ENCODE results near the gene RPL22L1. TPM values are rescaled to one million over a fixed set of nuclear protein-coding genes. Genes with fewer than 3 reads are reported as not detected.
A peak's percentile ranks its signal among the peaks of the same experiment; 100 is the strongest.

Gene RPL22L1
- total and polyA plus RNA-seq, 4 donors = 21.3 to 252 (median 114) TPM

DNA sequence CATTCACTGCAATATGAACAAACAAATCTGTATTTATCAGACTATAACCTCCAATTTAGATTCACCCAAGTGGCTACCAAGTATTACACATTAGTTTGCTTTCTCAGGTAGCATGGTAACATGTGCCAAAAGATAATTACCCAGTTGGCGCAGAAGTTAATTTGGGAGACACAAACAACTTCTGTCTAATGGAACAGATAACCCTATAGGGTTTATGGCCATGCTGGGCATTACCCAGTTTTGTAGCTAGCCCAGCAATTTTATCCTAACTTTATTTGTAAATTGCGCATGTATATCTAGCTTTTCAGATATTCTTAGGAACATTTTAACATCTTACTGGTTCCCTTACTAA, 780 bp downstream of the RPL22L1 start:
- ATAC-seq (ENCODE audit: insufficient read depth, low FRiP score) (no peak), DNase-seq (peak in 1 of 3 donors; percentile 25)
- WGBS, 2 donors = 20 to 29% methylated on average over 2 of the region's 2 CpGs
- H3K27me3 ChIP-seq (ENCODE audit: control insufficient read depth in 3 of 3, insufficient read depth in 3 of 3, low read length in 2 of 3) = no peaks in the 10 kb centered on the region
- peak overlapping the region; percentile 91 for H3K4me3 ChIP-seq
- peak overlapping the region in 1 of 2 donors; percentile 68 for H3K27ac ChIP-seq (ENCODE audit: low read depth in 1 of 2, low read length in 1 of 2)
- peaks cover 3 to 26% (median 4%) of the 10 kb centered on the region in 5 donors for H3K4me1 ChIP-seq (ENCODE audit: control insufficient read depth in 5 of 5, insufficient read depth in 5 of 5, low read length in 5 of 5)
- H3K9me3 ChIP-seq (ENCODE audit: control insufficient read depth in 4 of 4, insufficient read depth in 3 of 4, low read length in 3 of 4) = no peaks in the 10 kb centered on the region
- H3K36me3 ChIP-seq (ENCODE audit: control insufficient read depth in 4 of 4, insufficient read depth in 4 of 4, low read length in 4 of 4) = peaks cover 11 to 21% (median 17%) of the 10 kb centered on the region in 4 donors
- H3K9ac ChIP-seq (ENCODE audit: insufficient read depth in 1 of 2, low read length in 2 of 2) = peak overlapping the region; percentile 90 to 96
- TF ChIP-seq, protein P1, sequence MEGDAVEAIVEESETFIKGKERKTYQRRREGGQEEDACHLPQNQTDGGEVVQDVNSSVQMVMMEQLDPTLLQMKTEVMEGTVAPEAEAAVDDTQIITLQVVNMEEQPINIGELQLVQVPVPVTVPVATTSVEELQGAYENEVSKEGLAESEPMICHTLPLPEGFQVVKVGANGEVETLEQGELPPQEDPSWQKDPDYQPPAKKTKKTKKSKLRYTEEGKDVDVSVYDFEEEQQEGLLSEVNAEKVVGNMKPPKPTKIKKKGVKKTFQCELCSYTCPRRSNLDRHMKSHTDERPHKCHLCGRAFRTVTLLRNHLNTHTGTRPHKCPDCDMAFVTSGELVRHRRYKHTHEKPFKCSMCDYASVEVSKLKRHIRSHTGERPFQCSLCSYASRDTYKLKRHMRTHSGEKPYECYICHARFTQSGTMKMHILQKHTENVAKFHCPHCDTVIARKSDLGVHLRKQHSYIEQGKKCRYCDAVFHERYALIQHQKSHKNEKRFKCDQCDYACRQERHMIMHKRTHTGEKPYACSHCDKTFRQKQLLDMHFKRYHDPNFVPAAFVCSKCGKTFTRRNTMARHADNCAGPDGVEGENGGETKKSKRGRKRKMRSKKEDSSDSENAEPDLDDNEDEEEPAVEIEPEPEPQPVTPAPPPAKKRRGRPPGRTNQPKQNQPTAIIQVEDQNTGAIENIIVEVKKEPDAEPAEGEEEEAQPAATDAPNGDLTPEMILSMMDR (IDR thresholded peaks at IDR 0.05; ENCODE audit: control extremely low read depth, extremely low read depth) = no peak

DNA sequence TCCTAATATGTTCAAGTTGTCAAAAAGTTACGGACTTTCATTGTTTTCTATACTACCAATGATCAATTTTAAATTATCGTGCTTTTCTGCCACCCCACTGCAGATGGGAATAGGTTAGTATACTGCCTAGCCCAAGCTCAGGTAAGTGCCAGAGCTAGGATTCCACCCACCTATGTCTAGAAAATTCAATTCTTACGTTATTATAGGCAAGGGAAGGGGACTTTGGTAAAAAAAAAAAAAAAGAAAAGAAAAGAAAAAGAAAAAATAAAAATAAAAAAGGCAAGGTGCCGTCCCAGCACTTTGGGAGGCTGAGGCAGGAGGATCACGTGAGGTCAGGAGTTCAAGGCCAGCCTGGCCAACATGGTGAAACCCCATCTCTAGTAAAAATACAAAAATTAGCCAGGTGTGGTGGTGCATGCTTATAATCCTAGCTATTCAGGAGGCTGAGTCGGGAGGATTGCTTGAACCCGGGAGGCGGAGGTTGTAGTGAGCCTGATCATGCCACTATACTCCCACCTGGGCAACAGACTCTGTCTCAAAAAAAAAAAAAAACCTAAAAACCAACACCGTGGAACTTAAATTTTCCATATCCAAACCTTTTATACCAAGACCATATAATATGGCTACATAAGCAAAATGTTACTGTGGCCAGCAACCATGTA, 1.3 kb downstream of the RPL22L1 start:
- WGBS, 2 donors = 72 to 79% methylated on average over 9 of the region's 9 CpGs
- DNase-seq (no peak), ATAC-seq (ENCODE audit: insufficient read depth, low FRiP score) (no peak)
- H3K36me3 ChIP-seq (ENCODE audit: control insufficient read depth in 4 of 4, insufficient read depth in 4 of 4, low read length in 4 of 4) = peaks cover 11 to 21% (median 17%) of the 10 kb centered on the region in 4 donors
- no peaks in the 10 kb centered on the region for H3K27me3 ChIP-seq (ENCODE audit: control insufficient read depth in 3 of 3, insufficient read depth in 3 of 3, low read length in 2 of 3)
- peak overlapping the region in 1 of 2 donors; percentile 68 for H3K27ac ChIP-seq (ENCODE audit: low read depth in 1 of 2, low read length in 1 of 2)
- peaks cover 3 to 26% (median 4%) of the 10 kb centered on the region in 5 donors for H3K4me1 ChIP-seq (ENCODE audit: control insufficient read depth in 5 of 5, insufficient read depth in 5 of 5, low read length in 5 of 5)
- peak overlapping the region in 1 of 2 donors; percentile 90 for H3K9ac ChIP-seq (ENCODE audit: insufficient read depth in 1 of 2, low read length in 2 of 2)
- TF ChIP-seq, protein P1 (IDR thresholded peaks at IDR 0.05; ENCODE audit: control extremely low read depth, extremely low read depth) = no peak
- H3K4me3 ChIP-seq = no peak overlapping the region
- no peaks in the 10 kb centered on the region for H3K9me3 ChIP-seq (ENCODE audit: control insufficient read depth in 4 of 4, insufficient read depth in 3 of 4, low read length in 3 of 4)

DNA sequence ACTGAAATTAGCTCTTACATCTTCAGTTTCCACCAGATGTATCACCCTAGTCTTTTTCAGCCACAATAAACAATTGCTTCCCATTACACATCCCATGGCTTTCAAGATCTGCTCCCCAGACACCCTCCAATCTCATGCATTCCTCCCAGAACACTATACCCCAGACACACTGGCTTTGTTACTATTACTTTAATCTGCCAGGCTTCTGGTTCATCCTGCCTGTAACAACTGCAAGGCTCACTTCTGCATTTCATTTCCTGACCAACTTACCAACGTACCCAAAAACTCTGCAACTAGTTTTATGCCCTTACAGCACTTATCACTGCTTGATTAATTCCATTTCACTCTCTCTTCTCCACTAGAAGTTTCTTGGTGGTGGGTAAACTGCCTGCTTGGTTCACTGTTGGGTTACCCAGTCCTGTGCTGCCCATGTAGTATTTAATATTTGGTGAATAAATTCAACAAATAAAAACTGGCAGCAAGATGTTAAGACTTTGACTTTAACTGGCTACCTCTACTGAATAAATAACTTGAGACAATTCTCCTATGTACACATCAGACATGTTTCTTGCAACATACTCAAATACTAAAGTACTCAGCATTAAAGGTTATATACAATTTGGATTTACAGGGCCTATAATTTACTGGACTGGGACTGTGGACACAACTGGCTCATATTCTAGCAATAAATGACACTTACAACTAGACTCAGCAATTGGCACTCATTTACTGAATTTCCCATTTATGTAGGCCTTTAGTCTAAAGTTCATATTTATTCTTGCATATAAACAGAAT, 2.7 kb downstream of the RPL22L1 start:
- Histone ChIP-seq H3K4me3 (no peak overlapping the region), H3K9me3 (ENCODE audit: control insufficient read depth in 4 of 4, insufficient read depth in 3 of 4, low read length in 3 of 4) (no peaks in the 10 kb centered on the region), H3K4me1 (ENCODE audit: control insufficient read depth in 5 of 5, insufficient read depth in 5 of 5, low read length in 5 of 5) (peaks cover 3 to 26% (median 7%) of the 10 kb centered on the region in 5 donors), H3K27me3 (ENCODE audit: control insufficient read depth in 3 of 3, insufficient read depth in 3 of 3, low read length in 2 of 3) (no peaks in the 10 kb centered on the region), H3K36me3 (ENCODE audit: control insufficient read depth in 4 of 4, insufficient read depth in 4 of 4, low read length in 4 of 4) (peaks cover 11 to 21% (median 17%) of the 10 kb centered on the region in 4 donors), H3K9ac (ENCODE audit: insufficient read depth in 1 of 2, low read length in 2 of 2) (no peak overlapping the region), H3K27ac (ENCODE audit: low read depth in 1 of 2, low read length in 1 of 2) (no peak overlapping the region)
- whole genome bisulfite sequencing, 2 donors = 23 to 33% methylated on average over 1 of the region's 1 CpG
- TF ChIP-seq, protein P1 (IDR thresholded peaks at IDR 0.05; ENCODE audit: control extremely low read depth, extremely low read depth) = no peak
- ATAC-seq (ENCODE audit: insufficient read depth, low FRiP score) (no peak), DNase-seq (no peak)

Measured in lung (tissue), 12 donors.